Hematopoietic multipotent progenitor cell (in vitro differentiated cells): ENCODE measurements around the gene CSTPP1. TPM values are rescaled to one million over a fixed set of nuclear protein-coding genes. Genes with fewer than 3 reads are reported as not detected.
"Not testable (repeated sequence)": the region's sequence is repeated elsewhere in the genome, so short reads cannot be mapped to it uniquely, and the experiment has no call there.

Source experiments
- DNase-seq, 3 donors: peaks; one replicate each; pipeline ENCODE4 v3.0.0-alpha.2; 2011 to 2015; ENCODE audit warnings: low read depth in 2 of 3, low spot score in 2 of 3
- total RNA-seq: library from RNA; depleted of rRNA; stranded (reverse); fragments of >200 nt; gene quantifications from one replicate; pipeline ENCODE4 v1.2.3, GENCODE V29; 2012

CSTPP1 gene
- total RNA-seq, 1 donor = 52.8 TPM

DNA sequence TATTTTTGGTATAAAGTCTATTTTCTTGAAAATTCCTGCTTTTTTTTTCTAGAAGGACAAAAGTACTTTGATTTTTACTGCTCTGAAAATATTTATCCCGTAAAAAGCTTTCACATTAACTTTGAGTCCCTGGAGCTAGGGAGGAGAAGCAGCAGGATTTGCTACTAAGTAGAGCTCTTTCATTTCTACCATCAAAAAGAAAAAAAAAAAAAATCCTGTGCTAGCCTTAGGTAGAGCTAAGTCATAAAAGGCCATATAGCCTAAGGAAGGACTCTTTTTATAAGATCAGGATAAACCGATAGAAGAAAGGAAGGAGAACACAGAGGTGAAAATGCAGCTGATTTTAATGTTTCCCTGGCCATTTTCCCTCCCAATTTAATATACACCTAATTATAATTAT is 48.0 kb downstream of the CSTPP1 start:
- no peak for DNase-seq

DNA sequence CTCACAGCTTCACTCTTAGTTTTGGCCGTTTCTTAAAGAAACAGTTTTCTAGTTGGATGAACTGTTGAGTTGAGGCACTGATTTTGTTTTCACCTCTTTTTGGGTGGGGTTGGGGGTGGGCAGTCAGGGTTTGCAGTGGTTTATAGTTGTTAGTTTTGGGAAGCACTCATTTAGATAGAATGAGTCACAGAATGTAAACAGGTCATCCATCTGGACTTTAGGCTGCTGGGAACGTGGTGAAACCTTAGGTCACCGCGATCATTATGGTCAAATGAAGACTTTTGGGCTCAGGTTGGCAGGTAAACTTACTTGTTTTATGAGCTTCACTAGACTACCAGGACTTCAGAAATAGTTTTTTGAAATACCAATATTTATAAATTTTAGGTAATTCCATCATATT is 48.4 kb downstream of the CSTPP1 start:
- no peak for DNase-seq

DNA sequence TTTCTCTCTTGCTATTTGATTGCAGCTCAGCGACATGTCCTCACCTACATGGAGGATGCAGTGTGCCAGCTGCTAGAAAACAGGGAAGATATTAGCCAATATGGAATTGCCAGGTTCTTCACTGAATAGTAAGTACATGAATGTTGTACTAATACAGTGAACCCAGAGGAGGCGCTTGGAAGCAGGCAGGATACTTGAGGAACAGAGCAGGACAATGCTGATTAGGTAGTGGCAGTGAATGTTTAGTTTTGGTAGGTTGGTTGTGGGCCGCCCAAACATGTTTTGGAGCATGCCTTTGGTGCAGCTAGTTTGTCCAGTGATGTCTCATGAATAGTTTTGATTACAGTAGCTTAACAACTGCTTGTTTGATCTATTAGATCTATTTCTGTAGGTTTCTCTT is 50.6 kb downstream of the CSTPP1 start:
- DNase-seq = no peak

DNA sequence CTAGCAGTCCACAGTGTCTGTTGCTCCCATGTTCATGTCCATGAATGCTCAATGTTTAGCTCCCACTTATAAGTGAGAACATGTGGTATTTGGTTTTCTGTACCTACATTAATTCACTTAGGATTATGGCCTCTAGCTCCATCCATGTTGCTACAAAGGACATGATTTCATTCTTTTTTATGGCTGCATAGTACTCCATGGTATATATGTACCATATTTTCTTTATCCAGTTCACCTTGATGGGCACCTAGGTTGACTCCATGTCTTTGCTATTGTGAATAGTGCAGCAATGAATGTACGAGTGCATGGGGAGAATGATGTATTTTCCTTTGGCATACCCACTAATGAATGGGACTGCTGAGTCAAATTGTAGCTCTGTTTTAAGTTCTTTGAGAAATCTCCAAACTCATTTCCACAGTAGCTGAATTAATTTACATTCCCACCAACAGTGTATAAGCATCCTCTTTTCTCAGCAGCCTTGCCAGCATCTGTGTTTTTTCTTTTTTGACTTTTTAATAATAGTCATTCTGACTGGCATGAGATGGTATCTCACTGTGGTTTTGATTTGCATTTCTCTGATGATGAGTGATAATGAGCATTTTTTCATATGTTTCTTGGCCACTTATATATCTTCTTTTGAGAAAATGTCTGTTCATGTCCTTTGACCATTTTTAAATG is 53.4 kb downstream of the CSTPP1 start:
- not testable (repeated sequence) for DNase-seq

DNA sequence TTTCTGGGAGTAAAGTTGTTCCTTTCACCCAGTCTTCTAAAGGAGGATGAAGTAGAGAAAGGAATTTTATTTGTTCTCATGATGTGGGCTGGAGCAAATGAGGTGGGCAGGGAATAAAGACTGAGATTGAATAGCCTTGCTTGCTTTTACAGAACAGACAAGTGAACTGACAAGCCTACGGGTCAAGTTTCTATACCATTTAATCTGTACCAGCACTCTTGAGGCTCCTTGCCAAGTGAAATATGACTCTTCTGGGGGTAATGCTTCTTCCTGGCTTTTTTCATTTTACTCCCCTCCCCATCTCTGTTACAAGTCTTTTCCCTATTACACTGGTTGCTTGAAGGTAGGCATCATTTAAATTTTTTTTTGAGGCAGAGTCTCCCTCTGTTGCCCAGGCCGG is 54.8 kb downstream of the CSTPP1 start:
- DNase-seq = no peak

DNA sequence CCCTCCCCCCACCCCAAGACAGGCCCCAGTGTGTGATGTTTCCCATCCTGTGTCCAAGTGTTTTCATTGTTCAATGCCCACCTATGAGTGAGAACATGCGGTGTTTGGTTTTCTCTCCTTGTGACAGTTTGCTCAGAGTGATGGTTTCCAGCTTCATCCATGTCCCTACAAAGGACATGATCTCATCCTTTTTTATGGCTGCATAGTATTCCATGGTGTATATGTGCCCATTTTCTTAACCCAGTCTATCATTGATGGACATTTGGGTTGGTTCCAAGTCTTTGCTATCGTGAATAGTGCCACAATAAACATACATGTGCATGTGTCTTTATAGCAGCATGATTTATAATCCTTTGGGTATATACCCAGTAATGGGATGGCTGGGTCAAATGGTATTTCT is 55.8 kb downstream of the CSTPP1 start:
- not testable (repeated sequence) for DNase-seq

DNA sequence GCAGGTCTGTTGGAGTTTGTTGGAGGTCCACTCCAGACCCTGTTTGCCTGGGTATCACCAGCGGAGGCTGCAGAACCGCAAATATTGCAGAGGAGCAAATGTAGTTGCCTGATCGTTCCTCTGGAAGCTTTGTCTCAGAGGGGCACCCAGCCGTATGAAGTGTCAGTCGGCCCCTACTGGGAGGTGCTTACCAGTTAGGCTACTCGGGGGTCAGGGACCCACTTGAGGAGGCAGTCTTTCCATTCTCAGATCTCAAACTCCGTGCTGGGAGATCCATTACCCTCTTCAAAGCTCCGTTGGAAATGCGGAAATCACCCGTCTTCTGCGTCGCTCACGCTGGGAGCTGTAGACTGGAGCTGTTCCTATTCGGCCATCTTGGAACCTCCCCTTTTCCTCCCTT is 61.2 kb downstream of the CSTPP1 start:
- DNase-seq = not testable (repeated sequence)

DNA sequence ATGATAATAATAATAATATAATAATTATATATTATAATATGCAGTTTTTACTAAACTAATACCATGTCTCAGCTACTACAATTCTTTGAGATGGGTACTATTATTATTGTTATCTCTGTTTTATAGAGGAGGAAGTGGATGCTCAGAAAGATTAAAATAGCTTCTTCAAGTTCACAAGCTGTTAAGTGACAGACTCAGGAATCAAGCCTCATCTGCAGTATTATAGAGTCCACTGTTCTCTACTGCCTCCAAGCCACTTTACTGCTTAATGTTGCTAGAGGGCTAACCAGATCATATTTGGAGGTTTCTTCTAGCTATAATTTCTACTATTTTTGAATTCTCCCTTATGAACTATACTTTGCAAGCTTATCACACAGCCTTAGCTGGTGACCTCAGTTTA is 62.7 kb downstream of the CSTPP1 start:
- DNase-seq = no peak

DNA sequence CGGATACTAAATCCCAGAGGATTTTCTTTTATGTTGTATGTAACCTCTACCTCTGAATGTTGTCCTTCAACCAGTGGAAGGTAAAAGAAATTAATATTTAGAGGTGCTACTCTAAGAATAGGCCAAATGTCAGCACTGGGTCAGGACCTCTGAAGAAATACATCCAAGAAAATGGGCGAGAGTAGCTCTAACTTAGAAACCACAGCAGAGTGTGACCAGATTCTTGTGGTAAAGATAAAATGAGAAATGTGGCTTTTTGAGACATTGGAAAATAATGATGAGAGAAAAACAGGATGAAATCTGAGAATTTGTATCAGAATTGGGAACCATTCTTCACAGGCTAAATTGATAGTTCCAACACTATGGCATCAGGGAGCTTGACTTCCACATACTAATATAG is 63.5 kb downstream of the CSTPP1 start:
- no peak for DNase-seq

DNA sequence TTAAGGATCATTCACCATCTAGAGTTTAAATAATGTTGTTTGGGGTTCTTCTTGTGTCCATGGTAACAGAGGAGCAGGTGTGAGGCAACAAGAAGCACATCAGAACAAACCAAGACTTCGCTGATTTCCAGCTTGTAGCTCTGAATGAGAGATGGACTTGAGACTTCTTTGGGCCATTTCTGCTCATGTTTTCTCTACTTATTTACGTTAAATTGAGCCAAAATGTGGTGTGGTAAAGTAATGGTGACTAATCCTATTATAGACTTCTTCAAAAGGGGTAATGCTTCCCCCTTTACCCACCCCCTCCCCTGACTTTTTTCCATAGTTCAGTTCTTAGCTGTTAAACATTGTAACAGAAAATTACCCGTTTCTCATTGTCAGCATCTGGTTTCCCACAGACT is 65.2 kb downstream of the CSTPP1 start:
- DNase-seq = peak in 2 of 3 donors; percentile 35 to 62

DNA sequence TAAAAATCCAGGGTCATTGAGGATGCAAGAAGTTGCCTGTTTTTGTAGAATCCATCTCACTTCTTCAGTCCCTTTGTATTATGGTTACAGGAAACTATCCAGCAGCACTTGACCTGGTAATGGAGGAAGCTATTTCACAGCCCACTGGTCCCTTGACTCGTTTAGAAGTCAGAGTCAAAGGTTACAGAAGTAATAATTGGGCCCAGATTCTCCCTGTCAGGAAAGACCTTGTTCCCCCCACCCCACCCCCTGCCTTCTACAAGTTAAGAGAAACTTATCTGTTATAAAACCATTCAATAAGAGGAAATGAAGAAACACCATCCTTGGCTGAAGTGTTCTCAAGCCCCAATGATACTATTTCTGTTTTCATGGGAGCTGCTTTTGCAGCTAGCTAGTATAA is 65.8 kb downstream of the CSTPP1 start:
- DNase-seq = peak in 1 of 3 donors; percentile 8

DNA sequence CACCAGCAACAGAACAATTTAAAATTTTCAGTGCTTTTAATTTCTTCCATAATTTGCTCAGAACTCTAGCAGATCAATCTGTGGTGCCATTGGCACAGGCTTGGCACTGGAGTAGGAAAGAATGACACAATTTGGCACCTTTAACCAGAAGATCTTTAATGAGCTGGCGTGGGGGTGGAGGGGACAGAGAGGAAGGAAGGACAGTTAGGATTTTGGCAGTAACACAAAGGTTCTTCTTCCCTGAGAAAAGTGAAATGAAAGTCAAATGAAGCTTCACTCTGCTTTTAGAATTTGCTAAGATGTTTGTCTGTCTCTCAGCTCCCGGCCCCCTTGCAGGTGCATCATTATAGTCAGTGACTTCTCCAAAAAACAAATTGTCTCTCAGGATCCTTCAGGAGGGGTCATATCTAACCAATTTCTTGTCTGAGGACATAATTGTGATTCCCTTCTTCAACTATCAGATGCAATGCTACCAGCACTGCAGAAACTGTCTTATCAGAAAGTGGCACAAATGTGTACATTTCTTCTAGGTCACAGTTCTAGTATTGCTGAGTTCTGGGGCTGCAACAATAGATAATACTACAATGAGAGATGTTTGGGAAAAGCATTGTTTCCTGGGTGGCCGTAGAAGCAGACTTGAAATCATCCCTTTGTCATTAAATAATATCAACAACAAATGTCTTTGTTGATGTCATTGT is 66.8 kb downstream of the CSTPP1 start:
- no peak for DNase-seq

DNA sequence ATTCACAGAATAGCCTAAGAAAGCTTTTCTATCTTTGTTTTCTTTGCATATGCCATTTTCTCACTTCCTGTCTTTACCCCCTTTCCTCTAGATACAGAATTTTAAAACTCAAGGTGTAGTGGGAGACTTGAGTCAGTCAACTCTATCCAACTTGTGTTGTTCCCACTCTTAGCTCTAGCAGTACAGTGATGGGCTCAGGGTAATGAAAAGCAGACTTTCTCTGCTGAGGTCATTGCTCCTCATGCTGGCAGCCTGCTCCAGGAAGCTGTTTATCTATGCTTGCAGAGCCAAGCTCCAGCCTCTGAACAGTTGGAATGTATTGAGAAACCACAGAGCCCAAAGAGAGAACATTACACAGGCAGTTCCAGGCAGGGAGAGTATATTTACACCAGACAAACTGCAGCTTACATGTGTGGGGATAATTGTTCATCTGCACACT is 68.1 kb downstream of the CSTPP1 start:
- DNase-seq = peak in 2 of 3 donors; percentile 68 to 88

DNA sequence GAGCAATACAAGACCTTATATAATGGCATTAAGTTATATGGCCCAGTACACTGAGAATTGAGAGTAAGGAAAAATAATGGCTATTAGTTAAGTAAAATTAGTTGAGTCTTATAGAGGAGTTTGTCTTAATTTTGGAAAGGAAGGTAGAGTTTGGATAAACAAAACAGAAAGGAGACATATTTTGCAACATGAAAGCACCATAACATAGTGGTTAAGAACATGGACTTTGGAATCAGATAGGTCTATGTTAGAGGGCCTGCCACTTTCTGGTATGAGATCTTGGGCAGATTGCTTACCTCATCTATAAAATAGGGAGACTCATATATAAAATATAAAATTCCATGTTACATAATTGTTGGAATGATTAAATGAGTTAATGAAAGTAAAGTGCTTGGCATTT is 68.9 kb downstream of the CSTPP1 start:
- DNase-seq = no peak

DNA sequence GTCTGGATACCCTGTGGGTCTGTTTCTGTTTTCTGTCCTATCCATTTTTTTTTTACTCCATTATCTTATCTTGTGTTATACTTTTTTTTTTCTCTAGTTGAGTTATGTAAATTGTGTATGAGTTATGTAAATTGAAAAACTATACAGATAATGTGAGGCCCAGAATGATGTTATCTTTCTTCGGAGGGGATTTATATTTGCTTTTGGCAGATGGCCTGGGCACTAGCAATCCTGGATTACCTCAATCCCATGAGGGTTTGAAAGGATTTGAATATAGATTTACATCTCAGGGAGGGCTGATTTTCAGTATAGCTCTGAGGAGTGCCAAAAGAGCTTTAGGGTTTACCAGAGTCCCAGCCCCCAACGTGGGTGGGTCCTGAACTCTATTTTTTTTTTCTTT is 71.0 kb downstream of the CSTPP1 start:
- DNase-seq = no peak

DNA sequence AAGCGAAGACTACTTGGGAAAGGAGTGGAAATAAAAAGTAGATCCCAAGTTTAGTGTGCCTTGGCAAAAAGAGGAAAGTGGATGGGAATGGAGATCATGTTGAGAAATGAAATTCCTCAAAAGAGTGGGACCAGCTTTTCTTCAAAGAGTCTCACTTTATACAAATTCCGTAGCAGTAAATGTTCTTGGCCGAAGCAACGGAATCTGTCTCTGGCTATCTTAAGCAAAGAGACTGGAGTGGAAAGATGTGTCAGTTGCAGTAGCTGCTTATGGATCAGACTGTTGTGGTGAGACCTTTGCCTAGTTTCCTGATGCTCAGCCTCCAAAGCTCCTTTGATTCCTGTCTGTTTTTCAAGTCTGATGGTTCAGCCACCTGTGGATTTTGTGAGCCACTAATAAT is 73.6 kb downstream of the CSTPP1 start:
- DNase-seq = no peak

DNA sequence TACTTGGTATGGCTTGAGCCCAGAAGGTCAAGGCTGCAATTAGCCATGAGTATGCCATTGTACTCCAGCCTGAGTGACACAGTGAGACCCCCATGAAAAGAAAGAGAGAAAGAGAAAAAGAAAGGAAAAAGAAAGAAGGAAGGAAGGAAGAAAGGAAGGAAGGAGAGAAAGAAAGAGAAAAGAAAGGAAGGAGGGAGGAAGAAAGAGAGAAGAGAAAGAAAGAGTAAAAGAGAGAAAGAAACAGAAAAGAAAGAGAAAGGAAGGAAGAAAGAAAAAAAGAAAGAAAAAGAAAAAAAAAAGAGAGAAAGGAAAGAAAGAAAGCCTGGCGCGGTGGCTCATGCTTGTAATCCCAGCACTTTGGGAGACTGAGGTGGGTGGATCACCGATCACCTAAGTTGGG is 77.5 kb downstream of the CSTPP1 start:
- DNase-seq = no peak

DNA sequence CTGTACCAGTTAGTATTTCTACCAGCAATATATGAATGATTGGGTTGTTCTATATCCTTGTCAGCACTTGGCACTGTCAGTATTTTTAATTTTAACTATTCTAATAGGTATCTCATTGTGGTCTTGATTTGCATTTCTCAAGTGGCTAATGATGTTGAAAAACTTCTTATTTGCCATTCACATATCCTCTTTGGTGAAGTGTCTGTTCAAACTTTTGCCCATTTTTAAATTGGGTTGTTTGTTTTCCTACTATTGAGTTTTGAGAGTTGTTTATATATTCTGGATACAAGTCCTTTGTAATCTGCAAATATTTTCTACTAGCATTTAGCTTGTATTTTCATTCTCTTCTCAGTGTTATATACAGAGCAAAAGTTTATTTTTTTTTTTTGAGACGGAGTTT is 82.1 kb downstream of the CSTPP1 start:
- no peak for DNase-seq

DNA sequence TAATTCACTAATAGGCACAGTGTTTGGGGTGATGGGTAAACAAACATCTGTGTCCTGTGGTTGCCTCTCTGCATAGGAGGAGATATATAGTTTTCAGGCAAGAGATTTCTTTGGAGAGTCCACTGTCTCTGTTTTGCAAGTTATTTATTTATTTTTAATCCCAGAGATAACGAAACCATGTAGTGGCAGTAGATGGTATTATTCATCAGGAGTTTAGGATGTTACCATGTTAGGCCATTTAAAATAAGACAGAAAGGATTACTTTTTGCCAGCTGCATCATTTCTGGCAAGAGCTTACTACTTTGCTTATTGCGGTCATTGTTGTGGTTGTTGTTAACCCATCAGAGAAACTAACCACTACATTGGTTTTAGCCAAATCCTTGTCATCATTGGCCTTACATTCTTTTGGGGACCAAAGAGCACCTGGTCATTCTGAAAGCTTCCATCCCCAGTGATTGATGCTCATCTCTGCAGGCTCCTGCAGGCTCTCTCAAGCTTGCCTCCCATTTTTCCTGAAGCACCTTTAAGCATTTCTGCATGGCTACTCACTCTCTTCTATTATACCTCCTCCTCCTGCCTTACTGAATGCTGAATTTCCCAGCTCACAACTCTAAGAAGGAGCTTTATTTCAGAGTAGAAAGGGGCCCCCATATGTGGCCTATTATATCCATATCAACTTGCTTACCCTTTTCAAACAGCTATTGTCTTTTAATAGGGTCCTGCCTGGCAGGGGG is 84.4 kb downstream of the CSTPP1 start:
- no peak for DNase-seq

DNA sequence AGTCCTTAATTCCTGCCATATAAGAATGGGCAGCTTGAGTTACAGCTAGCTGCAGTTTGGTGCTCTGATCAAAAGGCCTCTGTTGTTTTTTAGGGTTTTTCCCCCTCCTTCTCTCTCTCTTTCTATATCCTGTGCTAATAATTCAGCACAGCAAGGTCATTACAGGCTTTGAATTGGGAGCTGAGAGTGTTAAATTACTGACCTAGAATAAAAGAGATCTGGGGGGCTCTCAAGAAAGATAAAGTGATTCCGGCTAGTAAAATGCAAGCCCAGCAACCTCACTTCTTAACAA is 84.9 kb downstream of the CSTPP1 start:
- no peak for DNase-seq

DNA sequence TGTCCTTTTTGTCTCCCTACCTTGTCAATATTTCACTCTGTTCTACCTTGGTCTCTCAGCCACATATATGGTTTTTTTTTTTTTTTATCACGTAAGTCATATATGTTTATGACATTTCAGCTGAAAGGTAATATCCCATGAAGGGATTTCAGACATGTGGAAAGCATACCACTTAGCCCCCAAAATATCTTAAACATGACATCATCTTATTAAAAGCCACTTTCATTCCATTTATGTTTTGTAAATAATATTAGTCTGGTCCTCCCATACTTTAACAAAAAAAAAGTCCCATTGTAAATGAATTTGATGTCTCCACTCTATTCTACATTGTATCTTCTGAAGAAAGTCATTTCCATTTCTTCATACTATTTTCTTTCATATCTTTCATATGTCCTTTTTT is 85.4 kb downstream of the CSTPP1 start:
- no peak for DNase-seq
